ENCODE data around the gene ACTRT2. TPM values are rescaled to one million over a fixed set of nuclear protein-coding genes. Genes with fewer than 3 reads are reported as not detected.
A peak's percentile ranks its signal among the peaks of the same experiment; 100 is the strongest.

ACTRT2 gene
- total RNA-seq, 4 donors from 2014 or later, result not detected

GRCh38 chr1:3034728-3035562 lies 13.7 kb downstream of the ACTRT2 start:
- H3K4me3 ChIP-seq, result no peak overlapping the region
- H3K27me3 ChIP-seq, result peaks cover 86% of the 10 kb centered on the region

DNA sequence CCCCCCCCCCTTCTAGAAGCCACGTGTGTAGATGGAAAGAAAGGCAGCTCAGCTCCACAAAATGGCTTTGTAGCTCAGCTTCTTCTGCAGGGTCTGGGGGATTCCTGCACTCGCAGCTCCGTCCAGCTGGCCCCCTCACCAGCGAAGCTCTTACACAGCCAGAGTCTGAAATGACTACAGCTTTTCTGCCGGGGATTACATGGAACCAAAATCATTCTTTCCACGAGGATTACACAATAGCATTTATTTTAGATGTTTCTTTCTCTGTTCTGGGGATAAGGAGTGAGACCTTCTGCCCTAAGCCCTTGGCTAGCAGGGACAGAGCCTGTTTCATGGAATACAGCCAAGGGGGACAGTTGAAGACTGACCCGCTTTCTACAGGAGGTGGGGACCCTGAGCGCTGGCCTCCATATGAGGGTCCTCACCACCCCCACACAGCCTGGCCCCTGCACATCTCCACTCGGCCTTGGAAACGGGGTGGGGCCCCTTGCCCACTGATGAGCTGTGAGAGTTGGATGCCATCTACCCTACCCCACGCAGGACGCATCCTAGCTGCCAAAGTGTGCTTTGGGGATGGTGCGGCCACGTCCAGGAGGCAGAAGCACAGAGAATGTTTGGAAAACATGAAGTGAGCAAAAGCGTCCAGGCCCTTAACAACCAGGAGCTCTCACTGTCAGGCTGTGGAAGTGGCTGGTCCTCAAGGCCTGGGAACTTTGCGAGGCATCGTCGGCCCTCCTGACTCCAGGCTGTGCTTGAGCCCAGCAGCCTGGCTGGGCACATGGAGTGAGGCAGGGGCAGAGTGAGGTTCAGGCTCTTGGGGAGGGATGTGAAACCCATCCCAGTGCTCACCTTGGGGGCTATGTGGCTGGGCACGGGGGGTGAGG lies 14.5 kb downstream of the ACTRT2 start:
- H3K4me3 ChIP-seq, result no peak overlapping the region

More at GRCh38 chr1:3034728-3035562, 13.7 kb downstream of the ACTRT2 start:
- TF ChIP-seq POLR2AphosphoS5 (IDR thresholded peaks at IDR 0.05) (no peak), EP300 (IDR thresholded peaks at IDR 0.05) (no peak), POLR2A (IDR thresholded peaks at IDR 0.05) (no peak)
- TF ChIP-seq, protein P1, sequence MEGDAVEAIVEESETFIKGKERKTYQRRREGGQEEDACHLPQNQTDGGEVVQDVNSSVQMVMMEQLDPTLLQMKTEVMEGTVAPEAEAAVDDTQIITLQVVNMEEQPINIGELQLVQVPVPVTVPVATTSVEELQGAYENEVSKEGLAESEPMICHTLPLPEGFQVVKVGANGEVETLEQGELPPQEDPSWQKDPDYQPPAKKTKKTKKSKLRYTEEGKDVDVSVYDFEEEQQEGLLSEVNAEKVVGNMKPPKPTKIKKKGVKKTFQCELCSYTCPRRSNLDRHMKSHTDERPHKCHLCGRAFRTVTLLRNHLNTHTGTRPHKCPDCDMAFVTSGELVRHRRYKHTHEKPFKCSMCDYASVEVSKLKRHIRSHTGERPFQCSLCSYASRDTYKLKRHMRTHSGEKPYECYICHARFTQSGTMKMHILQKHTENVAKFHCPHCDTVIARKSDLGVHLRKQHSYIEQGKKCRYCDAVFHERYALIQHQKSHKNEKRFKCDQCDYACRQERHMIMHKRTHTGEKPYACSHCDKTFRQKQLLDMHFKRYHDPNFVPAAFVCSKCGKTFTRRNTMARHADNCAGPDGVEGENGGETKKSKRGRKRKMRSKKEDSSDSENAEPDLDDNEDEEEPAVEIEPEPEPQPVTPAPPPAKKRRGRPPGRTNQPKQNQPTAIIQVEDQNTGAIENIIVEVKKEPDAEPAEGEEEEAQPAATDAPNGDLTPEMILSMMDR (IDR thresholded peaks at IDR 0.05), result no peak
- Histone ChIP-seq H3K27ac (no peak overlapping the region), H3K4me1 (no peaks in the 10 kb centered on the region), H3K36me3 (no peaks in the 10 kb centered on the region), H3K9me3 (no peaks in the 10 kb centered on the region)
- 60 to 65% methylated on average over 2 to 4 of the region's 14 CpGs for WGBS, 2 donors (ENCODE audit: low coverage in 1 of 2)
- peak; percentile 31 for ATAC-seq

GRCh38 chr1:3036447-3037280 lies 15.4 kb downstream of the ACTRT2 start:
- H3K4me3 ChIP-seq, result no peak overlapping the region
- 52% methylated on average over 9 of the region's 22 CpGs; no CpG with 5 or more reads in 1 of the 2 donors for WGBS, 2 donors (ENCODE audit: low coverage in 1 of 2)
- H3K36me3 ChIP-seq, result no peaks in the 10 kb centered on the region
- no peak for ATAC-seq
- no peaks in the 10 kb centered on the region for H3K9me3 ChIP-seq
- H3K4me1 ChIP-seq, result no peaks in the 10 kb centered on the region
- TF ChIP-seq POLR2AphosphoS5 (IDR thresholded peaks at IDR 0.05) (no peak), EP300 (IDR thresholded peaks at IDR 0.05) (no peak), POLR2A (IDR thresholded peaks at IDR 0.05) (no peak)
- TF ChIP-seq, protein P1 (IDR thresholded peaks at IDR 0.05), result no peak
- H3K27me3 ChIP-seq, result peaks cover 81% of the 10 kb centered on the region
- no peak overlapping the region for H3K27ac ChIP-seq

More for the DNA sequence above, 14.5 kb downstream of the ACTRT2 start:
- peaks cover 83% of the 10 kb centered on the region for H3K27me3 ChIP-seq
- no peak overlapping the region for H3K27ac ChIP-seq
- no peaks in the 10 kb centered on the region for H3K36me3 ChIP-seq
- peak; percentile 27 for ATAC-seq
- 39 to 43% methylated on average over 1 to 8 of the region's 19 CpGs for WGBS, 2 donors (ENCODE audit: low coverage in 1 of 2)
- TF ChIP-seq EP300 (IDR thresholded peaks at IDR 0.05), result no peak
- TF ChIP-seq POLR2AphosphoS5 (IDR thresholded peaks at IDR 0.05), result no peak
- TF ChIP-seq, protein P1 (IDR thresholded peaks at IDR 0.05), result no peak
- TF ChIP-seq POLR2A (IDR thresholded peaks at IDR 0.05), result no peak
- no peaks in the 10 kb centered on the region for H3K9me3 ChIP-seq
- no peaks in the 10 kb centered on the region for H3K4me1 ChIP-seq

DNA sequence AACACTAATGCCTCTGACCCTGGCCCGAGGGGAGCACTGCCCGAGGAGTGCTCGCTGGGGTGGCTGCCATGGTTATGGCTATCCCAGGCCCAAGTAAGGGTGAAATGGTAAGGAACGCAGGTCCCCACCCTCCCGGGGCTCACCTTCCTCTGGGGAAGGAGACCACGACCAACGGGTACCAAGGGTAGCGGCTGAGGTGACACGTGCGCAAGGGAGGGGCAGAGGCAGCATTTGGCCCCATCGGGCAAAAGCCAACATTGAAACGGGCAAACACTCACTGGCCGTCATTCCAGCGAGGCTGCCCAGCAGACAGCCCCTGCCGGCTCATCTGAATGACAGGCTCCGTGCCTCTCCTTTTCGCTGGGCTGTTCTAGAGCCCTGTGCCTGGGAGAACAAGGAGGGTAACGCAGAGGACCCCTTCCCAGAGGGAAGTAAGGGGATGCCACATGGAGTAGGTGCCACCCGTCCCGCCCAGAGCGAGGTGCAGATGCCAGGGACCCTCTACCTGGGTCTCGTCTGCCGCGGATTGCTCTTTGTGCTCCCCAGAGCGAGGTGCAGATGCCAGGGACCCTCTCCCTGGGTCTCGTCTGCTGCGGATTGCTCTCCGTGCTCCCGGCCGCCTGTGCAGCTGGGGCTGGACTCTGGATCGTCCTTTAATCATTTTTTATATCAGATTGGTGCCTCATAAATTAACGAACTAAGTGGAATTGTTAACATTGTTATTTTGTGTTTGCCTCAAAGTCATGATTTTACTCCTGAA lies 16.2 kb downstream of the ACTRT2 start:
- Histone ChIP-seq H3K9me3 (no peaks in the 10 kb centered on the region), H3K27me3 (peaks cover 80% of the 10 kb centered on the region), H3K27ac (no peak overlapping the region), H3K4me1 (no peaks in the 10 kb centered on the region), H3K4me3 (no peak overlapping the region), H3K36me3 (no peaks in the 10 kb centered on the region)
- no peak for ATAC-seq
- WGBS, 2 donors (ENCODE audit: low coverage in 1 of 2), result 78 to 90% methylated on average over 9 to 12 of the region's 32 CpGs
- TF ChIP-seq POLR2A (IDR thresholded peaks at IDR 0.05) (no peak), POLR2AphosphoS5 (IDR thresholded peaks at IDR 0.05) (no peak), EP300 (IDR thresholded peaks at IDR 0.05) (no peak)
- TF ChIP-seq, protein P1 (IDR thresholded peaks at IDR 0.05), result no peak

Data from gastroesophageal sphincter (tissue), 4 donors.